HG03066 (cell line): ENCODE data around the gene TRAF1.

ENCODE experiments used
- ATAC-seq: cut with Tn5 transposase; IDR thresholded peaks from one replicate; pipeline ENCODE4 v1.9.1; 2021; ENCODE audit warnings: low read depth; ENCODE audit not compliant: unreplicated experiment

Gene TRAF1

GRCh38 chr9:120873512-120873911 is 53.1 kb downstream of the TRAF1 start:
- no peak for ATAC-seq

- ATAC-seq = no peak
These were observed 53.6 kb downstream of the TRAF1 start for GRCh38 chr9:120872791-120873502.

GRCh38 chr9:120870206-120870605 is 56.4 kb downstream of the TRAF1 start:
- ATAC-seq = no peak

GRCh38 chr9:120869726-120870125 is 56.9 kb downstream of the TRAF1 start:
- ATAC-seq = no peak

GRCh38 chr9:120869360-120869687 is 57.3 kb downstream of the TRAF1 start:
- no peak for ATAC-seq

- peak; percentile 85 for ATAC-seq
These were observed 57.8 kb downstream of the TRAF1 start for GRCh38 chr9:120868676-120869359.

- ATAC-seq = no peak
These were observed 58.3 kb downstream of the TRAF1 start for GRCh38 chr9:120868339-120868675.

- no peak for ATAC-seq
These were observed 58.8 kb downstream of the TRAF1 start for GRCh38 chr9:120867676-120868338.

- ATAC-seq = no peak
These were observed 59.9 kb downstream of the TRAF1 start for GRCh38 chr9:120866651-120867050.

- no peak for ATAC-seq
These were observed 60.8 kb downstream of the TRAF1 start for GRCh38 chr9:120865809-120866208.

- ATAC-seq = no peak
These were observed 61.4 kb downstream of the TRAF1 start for GRCh38 chr9:120865176-120865575.

GRCh38 chr9:120864719-120865118 is 61.9 kb downstream of the TRAF1 start:
- ATAC-seq = no peak

- no peak for ATAC-seq
These were observed 62.8 kb downstream of the TRAF1 start for GRCh38 chr9:120863833-120864232.

GRCh38 chr9:120862452-120862851 is 64.1 kb downstream of the TRAF1 start:
- no peak for ATAC-seq

GRCh38 chr9:120861935-120862334 is 64.7 kb downstream of the TRAF1 start:
- no peak for ATAC-seq

GRCh38 chr9:120860083-120860482 is 66.5 kb downstream of the TRAF1 start:
- ATAC-seq = no peak

GRCh38 chr9:120859361-120859760 is 67.2 kb downstream of the TRAF1 start:
- no peak for ATAC-seq

GRCh38 chr9:120857902-120858301 is 68.7 kb downstream of the TRAF1 start:
- no peak for ATAC-seq

- no peak for ATAC-seq
These were observed 69.1 kb downstream of the TRAF1 start for GRCh38 chr9:120857481-120857880.

GRCh38 chr9:120856700-120857099 is 69.9 kb downstream of the TRAF1 start:
- ATAC-seq = no peak

GRCh38 chr9:120855827-120856670 is 70.5 kb downstream of the TRAF1 start:
- ATAC-seq = no peak
